ENCODE measurements around the gene MPI.

DNA sequence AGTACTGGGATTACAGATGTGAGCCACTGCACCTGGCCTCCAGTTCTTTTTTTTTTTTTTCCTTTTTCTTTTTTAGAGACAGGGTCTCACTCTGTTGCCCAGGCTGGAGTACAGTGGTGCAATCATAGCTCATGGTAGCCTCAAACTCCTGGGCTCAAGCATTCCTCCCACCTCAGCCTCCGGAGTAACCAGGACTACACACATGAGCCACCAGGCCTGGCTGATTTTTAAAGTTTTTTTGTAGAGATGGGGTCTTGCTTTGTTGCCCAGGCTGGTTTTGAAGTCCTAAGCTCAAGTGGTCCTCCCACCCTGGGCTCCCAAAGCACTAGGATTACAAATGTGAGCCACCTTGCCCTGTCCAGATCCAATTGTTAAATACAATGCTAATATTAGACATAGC, 33.3 kb upstream of the MPI start:
- TF ChIP-seq EZH2 (IDR thresholded peaks at IDR 0.05; ENCODE audit: insufficient read depth, poor library complexity, severe bottlenecking): no peak
- no peak for TF ChIP-seq EZH2phosphoT487 (IDR thresholded peaks at IDR 0.05; ENCODE audit: insufficient read depth, low read depth)
